H1 (cell line): ENCODE measurements around the gene LSM10. TPM values are rescaled to one million over a fixed set of nuclear protein-coding genes. Genes with fewer than 3 reads are reported as not detected.
A peak's percentile ranks its signal among the peaks of the same experiment; 100 is the strongest.

Experiments
- PHF8 ChIP-seq: fragments of 200-600 bp; sonication (generic); conservative IDR thresholded peaks from 2 replicates; pipeline ENCODE4 v1.7.1; 2012; ENCODE audit warnings: low read depth, mild to moderate bottlenecking, inconsistent platforms, low read length, moderate library complexity
- SP2 ChIP-seq: IDR thresholded peaks from 2 replicates; pipeline ENCODE4 v1.6.1; 2012; ENCODE audit warnings: mild to moderate bottlenecking, low read length, inconsistent platforms
- polyA plus RNA-seq, 7 experiments: library from polyadenylated mRNA; depleted of rRNA in 3 of 7; stranded (reverse) in 5 of 7; unstranded in 2 of 7; fragments of >200 nt in 5 of 7; fragments of 200-250 nt in 2 of 7; gene quantifications; 1 replicate in 5 of 7; 2 replicates in 1 of 7; 4 replicates in 1 of 7; pipeline versions ENCODE4 v1.2.1 to v1.2.3, GENCODE V29; 2011 to 2013; ENCODE audit warnings: missing spikeins in 2 of 7, mixed read lengths in 2 of 7
- total RNA-seq: library from RNA; stranded (reverse); fragmentation: NEBNext Ultra II Directional; extraction: Animal tissue kit (Norgen Biotek cat#: 25700); gene quantifications from 2 replicates; pipeline ENCODE4 v1.2.1, GENCODE V29; 2021

The LSM10 gene
- total and polyA plus RNA-seq, 2 of the 8 experiments (the other 6 are each of a cell fraction or from before 2014, with no cell fraction given) = 59.5 to 140 TPM

DNA sequence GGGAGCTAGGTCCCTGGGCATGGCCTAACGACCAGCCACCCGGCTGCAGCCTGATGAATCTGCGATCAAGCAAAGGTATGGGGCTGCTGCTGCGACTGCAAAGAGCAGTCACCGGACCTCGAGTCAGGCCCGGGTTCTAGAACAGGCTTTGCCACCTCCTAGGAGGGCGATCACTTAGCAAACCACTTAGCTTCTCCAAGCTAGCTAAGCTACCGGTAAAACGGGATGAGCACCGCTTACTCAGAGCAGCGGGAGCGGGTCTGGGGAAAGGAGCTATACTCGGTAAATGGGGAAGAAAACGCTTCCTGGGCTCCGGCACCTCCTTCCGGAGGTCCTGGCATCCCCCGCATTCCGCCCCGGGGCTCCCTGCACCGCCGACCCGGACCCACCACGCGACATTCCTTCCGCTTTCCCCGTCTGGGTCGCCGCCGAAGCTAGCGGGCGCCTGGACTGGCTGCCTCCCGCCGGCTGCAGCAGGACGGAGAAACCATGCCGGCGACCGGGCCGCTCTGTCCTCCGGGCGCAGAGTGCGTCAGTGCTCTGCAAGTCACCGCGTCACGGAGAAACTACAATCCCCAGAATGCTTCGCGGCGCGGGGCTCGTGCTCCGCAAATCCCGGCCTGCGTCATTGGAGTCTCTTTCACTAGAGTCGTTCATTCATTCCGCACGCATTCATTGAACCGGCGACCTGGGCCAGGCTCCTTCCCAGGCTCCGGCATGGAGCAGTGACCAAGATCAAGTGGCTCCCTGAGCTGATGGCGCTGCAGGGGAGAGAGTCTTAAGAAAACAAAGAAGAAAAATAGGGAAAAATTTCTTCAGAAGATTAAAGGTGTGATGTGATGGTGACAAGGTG is at the start of gene LSM10 (continued):
- no peak for TF ChIP-seq SP2
- TF ChIP-seq PHF8 = peak; percentile 84
- TF ChIP-seq, all 59 proteins: peak for 22
